Activated T-helper 1 cell treated with Interleukin-2 at 50 U/mL for 16 hours (primary cell): ENCODE data around the gene PTX4.

Experiments used
- DNase-seq: peaks from one replicate; pipeline ENCODE4 v3.0.0-alpha.2; 2020; ENCODE audit warnings: low read depth

PTX4 gene

DNA sequence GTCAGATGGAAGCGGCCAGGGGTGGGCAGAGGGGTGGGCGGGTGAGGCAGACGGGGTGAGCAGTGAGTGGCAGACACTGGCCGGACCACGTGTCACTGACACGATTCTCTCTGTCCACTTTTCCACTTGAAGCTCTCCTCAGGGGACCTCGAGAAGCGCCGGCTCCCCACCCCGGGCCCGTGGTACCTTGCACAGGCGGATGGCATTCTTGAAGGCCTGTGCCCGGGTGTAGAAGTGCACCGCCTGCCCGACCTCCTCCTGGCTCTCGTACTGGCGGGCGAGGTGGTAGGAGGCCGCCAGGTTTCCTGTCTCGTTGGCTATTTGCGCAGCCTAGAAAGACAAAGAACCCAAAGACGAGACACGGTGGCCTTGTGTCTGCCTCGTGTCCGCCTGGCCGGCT is 35.6 kb upstream of the PTX4 start:
- DNase-seq: no peak

DNA sequence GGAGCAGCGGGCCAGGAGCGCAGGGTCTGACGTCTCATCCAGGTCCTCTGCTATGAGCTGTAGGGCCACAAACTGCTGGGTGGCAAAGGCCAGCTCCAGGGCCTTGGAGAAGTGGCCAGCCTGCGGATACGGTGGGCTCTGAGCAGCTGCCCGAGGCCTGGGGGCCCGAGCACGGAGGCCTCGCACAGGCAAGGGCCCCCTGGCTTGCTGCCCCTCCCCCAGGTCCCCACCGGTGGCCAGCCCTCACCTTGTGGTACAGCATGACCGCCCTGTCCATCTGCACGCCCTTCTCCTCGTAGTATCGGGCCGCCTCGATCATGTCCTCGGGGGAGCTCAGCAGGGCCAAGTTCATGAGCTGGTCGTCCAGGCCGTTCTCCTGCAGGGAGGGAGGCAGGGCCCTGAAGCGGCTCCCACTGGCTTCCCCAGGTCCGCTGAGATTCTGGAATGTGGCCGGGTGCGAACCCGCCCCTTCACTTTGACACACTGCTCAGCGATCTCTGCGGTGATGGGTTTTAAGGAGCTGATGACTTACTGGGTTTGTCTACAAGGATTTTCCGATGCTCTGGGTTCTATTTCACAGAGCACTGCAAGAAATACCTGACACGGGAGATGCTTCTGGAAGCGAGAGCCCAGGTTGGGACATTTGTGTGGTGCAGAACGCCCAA is 35.0 kb upstream of the PTX4 start:
- no peak for DNase-seq

DNA sequence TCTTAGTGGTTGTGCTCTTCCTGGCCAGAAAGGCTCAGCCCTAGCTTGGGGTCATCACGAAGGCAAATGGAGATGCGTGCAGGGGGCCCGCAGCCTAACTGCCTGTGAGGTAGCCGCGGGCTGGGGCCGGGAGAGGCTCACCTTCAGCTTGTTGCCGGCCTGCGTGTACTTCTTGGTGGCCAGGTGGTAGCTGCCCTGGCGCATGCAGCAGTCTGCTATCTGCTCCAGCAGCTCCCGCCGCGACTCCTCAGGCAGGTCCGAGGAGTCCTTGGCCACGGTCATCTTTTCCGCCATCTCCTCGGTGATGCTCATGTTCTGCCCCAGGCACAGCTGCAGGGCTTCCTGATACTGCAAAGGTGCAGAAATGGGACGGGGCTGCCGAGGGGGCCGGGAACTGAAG is 31.7 kb upstream of the PTX4 start:
- DNase-seq: no peak

DNA sequence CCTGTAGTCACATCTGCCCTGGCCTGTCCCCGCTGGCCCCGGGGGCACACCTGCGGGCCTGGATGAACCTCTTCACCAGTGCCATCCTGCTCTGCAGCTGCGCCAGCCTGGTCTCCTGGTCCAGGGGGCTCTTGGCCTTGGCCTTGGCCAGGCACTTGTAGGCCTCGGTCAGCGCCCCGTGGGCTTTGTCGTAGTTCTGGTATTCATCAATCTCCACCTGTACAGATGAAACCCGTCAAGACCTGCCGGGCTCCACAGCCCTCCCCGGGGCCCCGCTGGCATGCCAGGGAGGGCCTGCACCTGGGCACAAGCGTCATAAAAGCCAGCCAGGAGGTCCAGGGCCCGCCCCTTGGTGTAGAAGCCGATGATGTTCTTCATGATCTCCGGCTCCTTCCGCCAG is 31.1 kb upstream of the PTX4 start:
- no peak for DNase-seq

DNA sequence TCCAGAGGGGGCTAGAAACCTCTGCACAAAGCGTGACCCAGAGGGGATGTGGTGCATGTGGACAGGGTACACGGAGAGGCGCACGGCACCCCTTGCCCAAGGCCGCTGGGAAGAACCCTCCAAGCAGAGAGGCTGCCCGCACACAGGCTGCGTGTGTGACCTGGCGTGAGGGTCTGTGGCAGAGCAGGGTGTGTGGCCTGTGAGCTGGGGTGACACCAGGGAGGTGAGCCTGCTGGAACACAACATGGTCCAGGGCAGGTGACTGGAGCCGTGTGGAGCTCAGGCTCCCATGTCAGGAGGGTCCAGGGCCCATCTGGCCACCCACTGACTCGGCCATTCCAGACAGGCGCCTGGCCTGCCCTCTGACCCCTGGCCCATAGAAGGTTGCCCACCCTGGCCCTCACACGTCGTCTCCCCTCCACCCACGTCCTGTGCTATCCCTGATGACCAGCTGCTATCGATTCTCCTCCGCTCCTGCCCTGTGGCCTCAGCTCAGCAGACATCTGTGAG is 29.9 kb upstream of the PTX4 start:
- no peak for DNase-seq

DNA sequence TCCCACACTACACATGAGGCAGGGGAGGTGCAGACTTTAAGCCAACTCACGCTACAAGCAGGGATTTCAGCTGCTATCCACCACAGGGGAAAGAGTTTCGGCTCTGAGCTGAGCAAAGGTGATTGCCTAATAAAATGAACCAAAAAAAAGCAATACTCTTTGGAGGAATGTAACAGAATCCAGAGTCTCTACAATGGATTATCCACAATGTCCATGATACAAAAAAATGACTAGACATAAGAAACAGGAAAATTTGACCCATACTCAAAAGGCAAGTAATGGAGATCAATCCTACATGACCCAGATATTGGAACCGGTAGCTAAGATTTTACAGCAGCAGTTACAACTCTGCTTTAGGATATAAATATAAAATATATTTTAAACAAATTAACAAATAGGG is 25.8 kb upstream of the PTX4 start:
- DNase-seq: no peak

DNA sequence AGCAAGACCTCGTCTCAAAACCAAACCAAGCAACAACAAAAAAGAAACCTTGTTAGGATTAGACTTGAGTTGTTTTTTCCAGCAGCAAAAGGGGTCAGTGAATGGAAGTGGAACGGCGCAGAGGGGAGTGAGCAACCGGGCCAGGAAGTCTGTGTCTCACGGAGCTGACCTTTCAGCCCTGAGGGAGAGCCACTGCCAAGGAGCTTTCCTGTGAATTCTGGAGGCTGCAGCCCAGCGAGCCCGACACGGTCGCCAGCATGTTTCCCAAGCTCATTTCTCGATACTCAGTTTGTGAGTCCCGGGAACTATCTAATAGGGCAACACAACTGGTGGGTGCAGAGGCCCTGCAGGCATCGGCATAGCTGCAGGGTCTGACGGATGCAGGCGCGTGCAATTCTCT is 24.0 kb upstream of the PTX4 start:
- no peak for DNase-seq

DNA sequence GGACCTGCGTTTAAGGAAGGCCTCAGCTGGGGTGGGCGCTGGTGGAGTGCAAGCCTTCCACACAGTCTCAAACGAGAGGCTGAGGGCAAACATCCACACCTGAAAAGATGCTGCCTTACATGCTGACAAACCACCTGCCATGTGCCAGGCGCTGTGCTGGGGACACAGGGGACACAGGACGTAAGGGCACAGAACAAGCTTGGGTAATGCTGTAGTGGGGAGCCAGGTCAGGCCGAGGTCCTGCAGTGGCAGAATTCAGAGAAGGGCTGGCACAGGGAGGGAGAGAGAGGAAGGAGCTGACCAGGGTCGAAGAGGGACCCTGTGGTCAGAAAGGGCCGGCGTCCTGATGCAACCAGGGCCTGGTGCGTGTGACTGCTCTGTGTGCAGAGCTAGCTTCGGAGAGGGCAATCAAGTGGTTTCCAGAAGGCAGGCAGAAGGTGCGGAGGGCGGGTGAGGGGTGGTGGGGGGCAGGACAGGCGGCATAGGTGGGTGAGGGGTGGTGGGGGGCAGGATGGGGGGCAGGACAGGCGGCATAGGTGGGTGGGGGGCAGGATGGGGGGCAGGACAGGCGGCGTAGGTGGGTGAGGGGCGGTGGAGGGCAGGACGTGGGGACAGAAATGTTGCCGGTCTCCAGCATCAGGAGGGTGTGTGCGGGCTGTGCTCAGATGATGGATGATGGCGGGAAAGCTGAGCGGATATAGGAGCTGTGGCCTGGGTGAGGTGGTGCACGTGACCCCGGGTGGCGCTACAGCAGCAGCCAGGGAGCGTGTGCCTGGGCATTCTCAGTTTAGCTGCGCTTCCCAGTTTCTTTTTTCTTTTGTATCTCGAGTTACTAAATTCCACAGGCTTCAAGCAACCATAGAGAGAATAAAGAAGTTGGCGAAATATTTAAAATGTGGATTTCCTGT is 23.2 kb upstream of the PTX4 start:
- DNase-seq: no peak

DNA sequence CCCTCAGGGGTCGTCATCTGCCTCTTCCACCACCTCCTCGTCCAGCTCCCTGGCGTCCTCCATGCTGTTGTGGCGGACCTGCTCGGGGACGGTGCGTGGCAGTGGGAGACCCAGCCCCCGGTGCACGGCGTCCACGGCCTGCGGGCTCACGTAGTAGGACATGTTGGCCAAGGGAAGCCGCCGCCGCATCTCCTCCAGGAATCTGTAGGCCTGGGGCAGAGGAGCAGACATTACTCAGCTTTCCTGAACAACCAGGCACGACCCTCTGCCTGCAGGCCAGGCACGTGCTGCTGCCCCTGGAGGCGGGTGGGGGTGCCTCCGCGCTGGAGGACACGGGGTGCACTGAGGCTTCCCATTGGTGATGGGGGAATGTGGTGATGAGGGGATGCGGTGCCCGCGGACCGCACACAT is 22.2 kb upstream of the PTX4 start:
- DNase-seq: no peak

DNA sequence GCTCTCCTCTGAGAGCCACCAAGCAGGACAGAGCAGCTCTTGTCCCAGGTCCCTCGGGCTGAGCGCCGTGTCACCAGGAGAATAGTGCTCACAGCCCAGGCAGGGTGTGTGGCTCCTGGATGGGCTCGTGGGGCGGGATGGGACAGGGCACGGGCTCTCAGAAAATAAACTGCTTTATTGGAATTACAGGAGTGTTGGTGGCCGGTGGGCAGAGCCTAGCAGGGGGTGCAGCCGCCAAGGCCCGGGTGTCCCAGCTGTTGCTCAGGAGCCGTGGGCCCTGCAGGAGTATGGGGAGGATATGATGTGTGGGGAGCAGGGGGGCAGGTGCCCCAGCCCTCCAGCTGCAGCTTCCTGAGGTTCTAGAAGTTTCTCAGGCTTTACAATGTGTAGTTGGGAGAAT is 21.5 kb upstream of the PTX4 start:
- no peak for DNase-seq

DNA sequence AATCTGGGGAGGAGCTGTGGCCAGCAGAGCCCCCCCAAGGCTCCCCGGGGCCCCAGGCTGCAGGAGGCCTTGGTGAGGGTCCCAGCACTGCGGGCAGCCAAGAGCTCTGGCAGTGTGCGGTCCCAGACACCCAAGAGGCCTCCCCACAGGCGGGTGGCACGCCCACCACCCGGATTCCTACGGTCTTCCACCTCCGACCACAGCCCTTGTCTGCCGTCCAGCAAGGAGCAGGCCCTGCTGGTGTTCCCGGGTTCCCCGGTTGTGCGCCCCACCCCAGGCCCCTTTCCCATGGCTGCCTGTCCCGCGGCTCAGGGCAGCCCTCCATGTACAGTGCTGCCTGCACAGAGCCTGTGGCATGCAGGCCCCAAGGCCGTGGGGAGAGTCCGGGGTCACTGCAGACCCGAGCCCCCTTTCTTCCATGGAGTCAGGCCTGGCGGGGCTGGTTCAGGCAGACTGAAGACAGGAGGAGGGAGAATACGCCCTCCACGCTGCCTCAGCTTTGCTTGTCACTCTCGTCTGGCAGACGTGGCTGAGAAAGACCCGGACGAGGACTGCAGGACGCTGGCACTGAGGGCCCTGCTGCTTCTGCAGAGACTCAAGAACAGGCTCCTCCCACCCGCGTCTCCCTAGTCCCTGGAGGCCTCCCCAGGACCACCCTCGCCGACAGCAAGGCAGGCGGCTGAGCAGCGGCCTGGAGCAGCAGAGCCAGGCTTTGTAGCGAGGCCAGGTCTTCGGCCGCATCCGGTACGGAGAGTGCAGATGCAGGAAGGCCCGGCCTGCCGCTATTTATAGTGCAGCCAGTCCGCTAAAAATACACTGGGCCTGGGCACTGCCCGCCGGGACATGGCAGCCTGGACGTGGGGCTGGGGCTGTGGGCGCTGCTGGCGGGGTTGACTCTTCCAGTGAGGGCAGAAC is 20.8 kb upstream of the PTX4 start:
- no peak for DNase-seq

DNA sequence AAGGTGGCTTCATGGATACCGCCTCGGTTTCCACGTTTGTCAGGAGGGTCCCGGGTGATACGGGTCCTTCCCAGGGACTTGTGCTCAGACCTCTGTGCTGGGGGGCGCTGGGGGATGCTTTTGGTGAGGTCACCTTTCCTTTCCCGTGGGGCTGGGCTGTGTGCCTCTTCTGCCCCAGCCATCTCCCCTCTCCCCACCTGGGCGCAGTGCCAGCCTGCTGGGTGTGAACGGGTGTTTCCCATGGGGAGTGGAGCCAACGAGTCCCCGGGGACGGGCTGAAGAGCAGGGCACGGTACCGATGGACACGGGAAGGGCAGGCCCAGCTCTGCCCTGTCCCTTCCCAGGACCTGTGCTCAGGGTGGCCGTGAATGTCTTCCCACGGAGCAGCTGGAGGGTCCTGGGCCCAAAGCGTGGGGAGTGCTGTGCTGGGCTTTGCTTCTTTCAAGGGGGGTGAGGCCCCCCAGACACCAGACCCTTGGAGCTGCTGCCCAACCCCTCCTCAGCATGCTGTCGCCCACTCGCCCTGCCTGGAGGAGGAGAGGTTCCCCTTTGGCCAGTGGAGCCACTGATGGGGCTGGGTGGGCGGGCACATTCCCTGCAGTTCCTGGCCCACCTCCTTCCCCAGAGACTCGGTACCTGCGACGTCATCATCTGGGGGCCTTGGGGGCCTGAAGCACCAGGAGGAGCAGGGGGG is 19.9 kb upstream of the PTX4 start:
- DNase-seq: no peak

DNA sequence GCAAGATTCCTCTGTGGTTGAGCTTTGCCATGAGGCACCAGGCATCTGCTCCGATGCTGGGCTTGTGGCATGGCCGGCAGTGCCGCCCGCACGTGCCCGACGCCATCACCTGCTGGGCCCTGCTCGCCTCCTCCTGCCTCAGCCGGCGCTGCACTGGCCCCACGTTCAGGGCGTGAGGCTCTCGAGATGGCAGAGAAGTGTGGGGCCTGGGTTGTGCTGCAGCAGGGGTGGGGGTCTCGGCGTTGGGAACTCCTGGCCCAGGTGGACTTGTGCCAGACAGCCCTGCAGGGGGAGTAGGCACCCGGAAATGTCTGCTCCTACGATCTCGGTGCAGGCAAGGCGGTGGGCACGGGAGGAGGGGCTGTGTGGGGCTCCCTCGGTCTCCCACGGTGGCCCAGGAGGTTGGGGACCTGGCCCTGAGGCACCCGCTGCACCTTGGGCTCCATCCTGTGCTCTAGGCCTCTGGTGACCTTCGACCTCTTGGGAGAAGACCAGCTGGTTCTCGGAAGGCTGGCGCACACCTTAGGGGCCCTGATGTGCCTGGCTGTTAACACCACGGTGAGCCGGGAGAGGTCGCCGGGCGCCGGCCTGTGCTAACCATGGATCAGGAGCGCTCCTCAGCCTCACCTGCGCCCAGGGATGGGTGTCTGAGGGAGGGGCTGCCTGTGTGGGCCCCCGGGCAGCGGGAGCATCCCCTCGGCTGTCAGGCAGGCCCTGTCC is 17.9 kb upstream of the PTX4 start:
- DNase-seq: no peak

DNA sequence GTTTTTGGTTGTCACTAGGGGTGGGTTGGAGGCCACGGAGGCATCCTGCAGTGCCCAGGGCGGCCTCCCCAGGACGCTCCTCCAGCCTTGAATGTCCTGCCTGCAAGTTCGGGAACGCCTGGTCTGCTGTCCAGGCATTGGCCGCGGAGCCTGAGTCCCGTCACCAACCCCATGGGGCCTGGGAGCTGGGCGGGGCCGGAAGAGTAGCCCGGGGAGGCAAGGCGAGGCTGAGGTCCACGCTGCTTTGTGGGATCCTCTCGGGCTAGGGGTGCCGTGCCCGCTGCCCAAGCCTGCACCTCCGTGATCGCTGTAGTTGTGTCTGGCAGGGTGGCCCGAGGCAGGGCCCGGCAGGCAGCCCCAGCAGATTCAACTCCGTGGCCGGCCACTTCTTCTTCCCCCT is 17.2 kb upstream of the PTX4 start:
- DNase-seq: no peak

DNA sequence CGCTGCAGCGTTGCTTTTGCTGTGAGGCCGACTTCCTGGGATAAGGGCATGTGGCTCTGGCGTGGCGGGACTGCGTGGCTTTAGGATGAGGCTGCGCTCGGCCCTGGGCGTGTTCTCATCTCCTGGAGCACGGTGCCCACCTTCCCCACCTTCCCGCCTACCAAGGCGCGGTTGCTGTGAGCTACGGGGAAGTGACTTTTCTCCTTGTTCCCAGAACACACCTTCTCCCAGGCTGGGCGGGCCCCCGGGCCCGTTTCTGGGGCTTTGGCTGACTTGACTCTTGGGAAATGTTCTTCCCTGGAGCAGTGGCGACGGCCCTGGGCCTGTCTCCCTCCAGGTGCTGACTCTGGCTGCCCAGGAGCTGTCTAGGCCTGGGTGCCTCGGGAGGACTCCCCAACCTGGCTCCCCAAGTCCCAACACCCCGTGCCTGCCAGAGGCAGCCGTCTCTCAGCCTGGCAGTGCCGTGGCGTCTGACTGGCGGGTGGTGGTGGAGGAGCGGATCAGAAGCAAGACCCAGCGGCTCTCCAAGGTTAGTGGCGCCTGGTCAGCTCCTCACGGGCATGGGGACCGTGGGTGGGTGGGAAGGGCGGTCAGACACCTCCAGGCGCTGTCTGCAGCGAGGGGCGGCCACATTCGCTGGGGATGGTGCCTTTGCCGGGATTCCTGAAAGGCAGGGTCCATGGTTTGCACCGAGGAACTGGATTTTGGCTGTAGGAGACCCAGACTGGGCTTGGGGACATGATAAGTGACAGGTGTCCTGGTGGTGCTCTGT is 16.5 kb upstream of the PTX4 start:
- no peak for DNase-seq

DNA sequence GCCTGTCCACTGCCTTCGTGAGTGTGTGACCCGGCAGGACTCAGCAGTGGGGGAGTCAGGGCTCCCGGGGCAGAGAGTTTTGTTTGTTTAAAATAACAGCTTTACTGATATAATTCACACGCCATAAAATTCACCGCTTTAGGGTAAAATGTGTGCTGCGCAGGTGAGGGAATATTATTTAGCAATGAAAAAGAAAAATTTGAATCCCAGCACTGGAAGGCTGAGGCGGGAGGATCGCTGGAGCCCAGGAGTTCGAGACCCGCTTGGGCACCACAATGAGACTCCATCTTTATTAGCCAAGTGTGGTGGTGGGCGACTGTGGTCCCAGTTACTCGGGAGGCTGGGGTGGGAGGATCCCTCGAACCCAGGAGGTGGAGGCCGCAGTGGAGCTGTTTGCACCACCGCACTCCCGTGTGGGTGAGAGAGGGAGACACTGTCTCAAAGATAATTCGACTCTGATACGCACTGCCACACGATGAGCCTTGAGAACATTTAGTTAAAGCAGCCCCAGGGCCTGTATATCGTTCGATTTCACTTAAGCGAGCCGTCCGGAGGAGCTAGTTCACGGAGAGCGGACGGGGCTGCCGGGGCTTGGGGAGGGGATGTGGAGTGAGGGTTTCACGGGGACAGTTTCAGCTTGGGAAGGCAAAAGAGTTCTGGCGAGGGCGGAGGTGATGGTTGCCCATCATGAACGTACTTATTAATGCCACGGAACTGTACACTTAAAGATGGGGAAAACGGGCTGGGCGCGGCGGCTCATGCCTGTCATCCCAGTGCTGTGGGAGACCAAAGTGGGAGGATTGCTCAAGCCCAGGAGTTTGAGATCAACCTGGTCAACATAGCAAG is 14.6 kb upstream of the PTX4 start:
- DNase-seq: no peak

DNA sequence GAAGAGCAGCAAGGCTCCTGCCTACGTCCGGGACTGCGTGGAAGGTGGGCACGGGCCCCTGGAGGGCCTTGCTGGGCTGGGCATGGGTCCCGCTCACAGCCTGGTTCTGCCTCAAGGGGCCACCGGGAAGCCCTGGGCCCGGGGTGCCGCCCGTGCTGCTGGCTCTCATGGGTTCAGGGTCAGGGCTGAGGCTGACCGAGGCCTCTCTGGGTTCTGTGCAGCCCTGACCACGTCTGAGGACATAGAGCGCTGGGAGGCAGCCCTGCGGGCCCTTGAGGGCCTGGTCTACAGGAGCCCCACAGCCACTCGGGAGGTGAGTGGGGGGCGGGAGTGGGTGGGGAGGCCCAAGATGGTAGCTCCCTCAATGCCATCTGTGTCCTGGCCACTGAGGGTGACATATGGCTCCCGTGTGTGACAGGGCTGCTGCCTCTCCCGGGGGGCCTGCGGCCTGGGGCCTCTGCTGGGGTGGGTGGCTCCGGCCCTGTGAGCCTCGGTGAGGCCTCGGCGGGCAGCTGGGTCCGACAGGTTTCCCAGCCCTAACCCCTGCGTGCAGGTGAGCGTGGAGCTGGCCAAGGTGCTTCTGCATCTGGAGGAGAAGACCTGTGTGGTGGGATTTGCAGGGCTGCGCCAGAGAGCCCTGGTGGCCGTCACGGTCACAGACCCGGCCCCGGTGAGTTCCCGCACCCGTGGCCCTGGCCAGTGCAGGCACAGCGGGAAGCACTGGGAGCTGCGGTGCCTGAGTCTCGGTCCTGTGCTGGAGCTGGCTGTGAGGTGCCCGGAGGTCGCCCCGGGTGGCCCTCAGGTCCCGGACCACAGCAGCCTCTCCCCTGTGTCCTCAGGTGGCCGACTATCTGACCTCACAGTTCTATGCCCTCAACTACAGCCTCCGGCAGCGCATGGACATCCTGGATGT is 13.6 kb upstream of the PTX4 start:
- DNase-seq: no peak

DNA sequence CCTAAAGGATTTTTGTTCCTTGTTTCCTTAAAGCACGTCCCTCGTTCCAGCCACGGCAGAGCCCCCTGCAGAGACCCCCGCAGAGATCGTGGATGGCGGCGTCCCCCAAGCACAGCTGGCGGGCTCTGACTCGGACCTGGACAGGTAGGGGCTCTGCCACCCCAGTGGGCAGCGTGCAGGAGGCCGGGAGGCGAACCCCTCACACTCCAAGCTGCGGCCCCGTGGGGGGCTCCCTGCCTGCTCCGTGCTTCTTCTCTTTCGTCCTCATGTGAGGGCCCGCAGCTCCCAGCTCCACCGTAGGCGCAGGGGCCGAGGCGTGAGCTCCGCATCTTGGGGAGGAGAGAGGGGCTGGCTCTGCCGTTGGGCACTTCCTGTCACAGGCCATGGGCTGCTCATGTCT is 12.9 kb upstream of the PTX4 start:
- no peak for DNase-seq
